PFSK-1 (cell line): Measurements from ENCODE around the gene ASXL2.

Experiments used
- POLR2AphosphoS5 ChIP-seq: IDR thresholded peaks from 2 replicates; pipeline ENCODE4 v1.6.1; 2012; ENCODE audit warnings: low read depth, mild to moderate bottlenecking, control low read depth, low read length, moderate library complexity
- REST ChIP-seq, 2 experiments: IDR thresholded peaks; 2 replicates each; pipeline versions ENCODE4 v1.6.1 to v1.8.0; 2011 to 2012; ENCODE audit warnings: low read depth in 2 of 2, low read length in 2 of 2, control low read depth in 1 of 2, inconsistent platforms in 1 of 2, mild to moderate bottlenecking in 1 of 2, moderate library complexity in 1 of 2; ENCODE audit not compliant: insufficient read depth in 1 of 2
- SIN3A ChIP-seq: IDR thresholded peaks from 2 replicates; pipeline ENCODE4 v1.6.1; 2012; ENCODE audit warnings: mild to moderate bottlenecking, low read length, moderate library complexity, borderline replicate concordance; ENCODE audit not compliant: insufficient read depth
- TAF1 ChIP-seq: IDR thresholded peaks from 2 replicates; pipeline ENCODE4 v1.6.1; 2012; ENCODE audit warnings: low read length, control low read depth, borderline replicate concordance; ENCODE audit not compliant: insufficient read depth

GRCh38 chr2:25817630-25818029 lies 60.7 kb downstream of the ASXL2 start:
- TF ChIP-seq POLR2AphosphoS5, result no peak
- TF ChIP-seq SIN3A, result no peak
- TF ChIP-seq TAF1, result no peak
- no peak for TF ChIP-seq REST (IDR thresholded peaks at IDR 0.05; ENCODE audit: insufficient read depth in 1 of 2, low read depth in 2 of 2, low read length in 2 of 2)
